SK-N-SH (cell line): Measurements from ENCODE around the gene WASF3.

Experiments used
- EZH2phosphoT487 ChIP-seq: fragments of 200-600 bp; sonication (generic); IDR thresholded peaks from 2 replicates; pipeline ENCODE4 v1.6.1; 2017; ENCODE audit warnings: low read depth, mixed run types, mild to moderate bottlenecking, antibody characterized with exemption, moderate library complexity, borderline replicate concordance
- MXI1 ChIP-seq: IDR thresholded peaks from 2 replicates; pipeline ENCODE4 v1.6.1; 2012; ENCODE audit warnings: mild to moderate bottlenecking, low read depth, low read length, improper control_type of control experiment
- POLR2AphosphoS5 ChIP-seq: IDR thresholded peaks from 2 replicates; pipeline ENCODE4 v1.6.1; 2012; ENCODE audit warnings: low read depth, low read length
- RAD21 ChIP-seq: IDR thresholded peaks from 2 replicates; pipeline ENCODE4 v1.6.1; 2012; ENCODE audit warnings: mild to moderate bottlenecking, low read length
- RXRA ChIP-seq: IDR thresholded peaks from 2 replicates; pipeline ENCODE4 v1.4.0; 2012; ENCODE audit warnings: low read depth, mild to moderate bottlenecking, borderline replicate concordance
- SIN3A ChIP-seq: IDR thresholded peaks from 2 replicates; pipeline ENCODE4 v1.6.1; 2012; ENCODE audit warnings: low read depth, mild to moderate bottlenecking, low read length, moderate library complexity, borderline replicate concordance
- TEAD4 ChIP-seq: IDR thresholded peaks from 2 replicates; pipeline ENCODE4 v1.4.0; 2012; ENCODE audit warnings: mild to moderate bottlenecking, borderline replicate concordance; ENCODE audit not compliant: insufficient read depth
- YY1 ChIP-seq: IDR thresholded peaks from 2 replicates; pipeline ENCODE4 v1.4.0; 2012; ENCODE audit warnings: low read depth, mild to moderate bottlenecking
- TF ChIP-seq, protein P1 (sequence below): fragments of 200-600 bp; sonication (generic); IDR thresholded peaks from 2 replicates; pipeline ENCODE4 v1.6.1; 2017; ENCODE audit warnings: antibody characterized with exemption, mild to moderate bottlenecking, moderate library complexity
- TF ChIP-seq, protein P2 (sequence below): IDR thresholded peaks from 2 replicates; pipeline ENCODE4 v1.4.0; 2012; ENCODE audit warnings: low read depth
- TF ChIP-seq, protein P3 (sequence below): IDR thresholded peaks from 2 replicates; pipeline ENCODE4 v1.4.0; 2012; ENCODE audit warnings: low read depth, borderline replicate concordance

DNA sequence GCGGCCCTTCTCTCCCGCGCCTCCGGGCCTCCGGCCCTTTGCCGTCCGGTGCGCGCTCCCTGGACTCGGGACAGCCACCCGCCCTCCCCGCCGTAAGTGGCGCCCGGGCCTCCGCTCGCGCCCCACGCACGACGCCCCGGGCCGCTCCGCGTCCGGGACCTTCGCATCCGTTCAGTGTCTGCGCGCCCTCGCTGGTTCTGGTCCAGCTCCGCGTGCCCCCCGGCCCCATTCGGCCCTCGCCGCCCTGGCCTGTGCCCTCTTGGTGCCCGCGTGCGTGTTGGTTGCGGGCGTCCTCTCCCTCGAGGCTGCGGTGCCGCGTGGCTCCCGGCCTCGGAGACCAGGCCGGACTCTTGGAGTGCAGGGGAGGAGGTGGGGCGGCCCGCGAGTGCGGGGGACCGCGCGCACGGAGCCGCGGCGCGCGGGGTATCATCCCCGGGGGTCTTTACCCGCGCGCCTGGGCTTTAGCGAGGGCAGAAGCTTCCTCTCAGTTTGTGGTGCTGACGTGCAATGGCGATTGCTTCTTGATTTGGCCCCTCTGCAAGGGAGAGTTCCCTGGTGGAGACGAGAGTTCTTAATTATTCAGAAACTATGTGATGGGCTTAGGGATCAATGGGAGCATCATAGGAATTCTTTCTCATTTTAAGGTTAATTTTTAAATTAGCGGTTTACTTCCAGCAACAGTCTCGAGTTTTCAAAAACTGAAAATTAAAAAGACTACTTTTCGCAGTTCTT, 757 bp downstream of the WASF3 start:
- TF ChIP-seq, protein P1, sequence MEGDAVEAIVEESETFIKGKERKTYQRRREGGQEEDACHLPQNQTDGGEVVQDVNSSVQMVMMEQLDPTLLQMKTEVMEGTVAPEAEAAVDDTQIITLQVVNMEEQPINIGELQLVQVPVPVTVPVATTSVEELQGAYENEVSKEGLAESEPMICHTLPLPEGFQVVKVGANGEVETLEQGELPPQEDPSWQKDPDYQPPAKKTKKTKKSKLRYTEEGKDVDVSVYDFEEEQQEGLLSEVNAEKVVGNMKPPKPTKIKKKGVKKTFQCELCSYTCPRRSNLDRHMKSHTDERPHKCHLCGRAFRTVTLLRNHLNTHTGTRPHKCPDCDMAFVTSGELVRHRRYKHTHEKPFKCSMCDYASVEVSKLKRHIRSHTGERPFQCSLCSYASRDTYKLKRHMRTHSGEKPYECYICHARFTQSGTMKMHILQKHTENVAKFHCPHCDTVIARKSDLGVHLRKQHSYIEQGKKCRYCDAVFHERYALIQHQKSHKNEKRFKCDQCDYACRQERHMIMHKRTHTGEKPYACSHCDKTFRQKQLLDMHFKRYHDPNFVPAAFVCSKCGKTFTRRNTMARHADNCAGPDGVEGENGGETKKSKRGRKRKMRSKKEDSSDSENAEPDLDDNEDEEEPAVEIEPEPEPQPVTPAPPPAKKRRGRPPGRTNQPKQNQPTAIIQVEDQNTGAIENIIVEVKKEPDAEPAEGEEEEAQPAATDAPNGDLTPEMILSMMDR = no peak
- TF ChIP-seq, protein P2, sequence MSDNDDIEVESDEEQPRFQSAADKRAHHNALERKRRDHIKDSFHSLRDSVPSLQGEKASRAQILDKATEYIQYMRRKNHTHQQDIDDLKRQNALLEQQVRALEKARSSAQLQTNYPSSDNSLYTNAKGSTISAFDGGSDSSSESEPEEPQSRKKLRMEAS = peak; percentile 47; the same call in 1 of the 2 replicates
- TF ChIP-seq EZH2phosphoT487 = no peak
- no peak for TF ChIP-seq TEAD4
- no peak for TF ChIP-seq SIN3A
- no peak for TF ChIP-seq YY1
- TF ChIP-seq, protein P3, sequence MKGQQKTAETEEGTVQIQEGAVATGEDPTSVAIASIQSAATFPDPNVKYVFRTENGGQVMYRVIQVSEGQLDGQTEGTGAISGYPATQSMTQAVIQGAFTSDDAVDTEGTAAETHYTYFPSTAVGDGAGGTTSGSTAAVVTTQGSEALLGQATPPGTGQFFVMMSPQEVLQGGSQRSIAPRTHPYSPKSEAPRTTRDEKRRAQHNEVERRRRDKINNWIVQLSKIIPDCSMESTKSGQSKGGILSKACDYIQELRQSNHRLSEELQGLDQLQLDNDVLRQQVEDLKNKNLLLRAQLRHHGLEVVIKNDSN = no peak
- no peak for TF ChIP-seq RXRA
- 0 out of 2 replicates have a peak, but pooled peaks have one; percentile 4 for TF ChIP-seq RAD21
- peak; percentile 29; the same call in 1 of the 2 replicates for TF ChIP-seq MXI1
- no peak for TF ChIP-seq POLR2AphosphoS5
